H9 (cell line): Measurements from ENCODE around the gene TBCK. TPM values are rescaled to one million over a fixed set of nuclear protein-coding genes. Genes with fewer than 3 reads are reported as not detected.

Source experiments
- DNase-seq: peaks from one replicate; pipeline ENCODE4 v3.0.0-alpha.2; 2017
- H2AFZ ChIP-seq: one replicate; pipeline ENCODE4 v1.6.1; 2013; ENCODE audit warnings: mild to moderate bottlenecking, low read length, control low read depth, moderate library complexity
- H2AK5ac ChIP-seq: 2 replicates; pipeline ENCODE4 v1.6.1; 2013; ENCODE audit warnings: low read length, control low read depth, mixed read lengths; ENCODE audit not compliant: insufficient read length
- H2BK120ac ChIP-seq: one replicate; pipeline ENCODE4 v1.6.1; 2013; ENCODE audit warnings: low read depth, mild to moderate bottlenecking, low read length, control low read depth, inconsistent platforms; ENCODE audit not compliant: poor library complexity, severe bottlenecking
- H2BK12ac ChIP-seq: 2 replicates; pipeline ENCODE4 v1.6.1; 2013; ENCODE audit warnings: low read length, control low read depth, mixed read lengths, low read depth; ENCODE audit not compliant: insufficient read length
- H2BK15ac ChIP-seq: 2 replicates; pipeline ENCODE4 v1.6.1; 2013; ENCODE audit warnings: low read depth, low read length, control low read depth
- H2BK20ac ChIP-seq: one replicate; pipeline ENCODE4 v1.6.1; 2013; ENCODE audit warnings: low read depth, mild to moderate bottlenecking, low read length, control low read depth, inconsistent platforms; ENCODE audit not compliant: poor library complexity, severe bottlenecking
- H2BK5ac ChIP-seq: 2 replicates; pipeline ENCODE4 v1.6.1; 2013; ENCODE audit warnings: low read length, control low read depth, mixed read lengths; ENCODE audit not compliant: insufficient read length
- H3K14ac ChIP-seq: 2 replicates; pipeline ENCODE4 v1.6.1; 2013; ENCODE audit warnings: low read length, control low read depth; ENCODE audit not compliant: insufficient read depth
- H3K18ac ChIP-seq: 2 replicates; pipeline ENCODE4 v1.6.1; 2013; ENCODE audit warnings: low read depth, mild to moderate bottlenecking, mixed read lengths, low read length, control low read depth; ENCODE audit not compliant: insufficient read length
- H3K23ac ChIP-seq: 2 replicates; pipeline ENCODE4 v1.6.1; 2013; ENCODE audit warnings: low read length, control low read depth, mixed read lengths, low read depth; ENCODE audit not compliant: insufficient read length
- H3K23me2 ChIP-seq: 2 replicates; pipeline ENCODE4 v1.6.1; 2013; ENCODE audit warnings: low read depth, mild to moderate bottlenecking, mixed read lengths, low read length, control low read depth; ENCODE audit not compliant: insufficient read length, poor library complexity, severe bottlenecking
- H3K27ac ChIP-seq: 2 replicates; pipeline ENCODE4 v1.5.1; 2013; ENCODE audit warnings: low read length, control low read depth, mixed read lengths, low read depth; ENCODE audit not compliant: insufficient read length
- H3K27me3 ChIP-seq: 2 replicates; pipeline ENCODE4 v1.6.1; 2013; ENCODE audit warnings: low read length, control low read depth, inconsistent platforms; ENCODE audit not compliant: insufficient read depth
- H3K4ac ChIP-seq: 2 replicates; pipeline ENCODE4 v1.6.1; 2013; ENCODE audit warnings: low read depth, mild to moderate bottlenecking, control low read depth, inconsistent platforms, low read length, moderate library complexity
- H3K4me1 ChIP-seq: 2 replicates; pipeline ENCODE4 v1.6.1; 2013; ENCODE audit warnings: low read length, control low read depth, inconsistent platforms; ENCODE audit not compliant: insufficient read depth
- H3K4me2 ChIP-seq: 2 replicates; pipeline ENCODE4 v1.6.1; 2013; ENCODE audit warnings: low read length, control low read depth, mixed read lengths; ENCODE audit not compliant: insufficient read length, insufficient read depth
- H3K56ac ChIP-seq: 2 replicates; pipeline ENCODE4 v1.6.1; 2013; ENCODE audit warnings: low read depth, mild to moderate bottlenecking, mixed read lengths, low read length, control low read depth; ENCODE audit not compliant: insufficient read length
- H3K79me1 ChIP-seq: 2 replicates; pipeline ENCODE4 v1.6.1; 2013; ENCODE audit warnings: low read depth, mild to moderate bottlenecking, moderate library complexity, low read length, control low read depth, inconsistent platforms; ENCODE audit not compliant: insufficient read depth, poor library complexity, severe bottlenecking
- H3K79me2 ChIP-seq: 2 replicates; pipeline ENCODE4 v1.6.1; 2013; ENCODE audit warnings: low read length, control low read depth, inconsistent platforms; ENCODE audit not compliant: insufficient read depth
- H3K9ac ChIP-seq: 2 replicates; pipeline ENCODE4 v1.6.1; 2013; ENCODE audit warnings: low read length, control low read depth, mixed read lengths; ENCODE audit not compliant: insufficient read length; ENCODE audit errors: extremely low read depth
- H3K9me3 ChIP-seq: one replicate; pipeline ENCODE4 v1.6.1; 2013; ENCODE audit warnings: low read depth, low read length, inconsistent platforms; ENCODE audit not compliant: control insufficient read depth
- H3T11ph ChIP-seq: one replicate; pipeline ENCODE4 v1.6.1; 2013; ENCODE audit warnings: mild to moderate bottlenecking, low read length, control low read depth, inconsistent platforms
- H4K20me1 ChIP-seq: one replicate; pipeline ENCODE4 v1.6.1; 2013; ENCODE audit not compliant: control insufficient read depth, insufficient read length, insufficient read depth
- H4K5ac ChIP-seq: 2 replicates; pipeline ENCODE4 v1.6.1; 2013; ENCODE audit warnings: low read depth, mild to moderate bottlenecking, mixed read lengths, low read length, control low read depth; ENCODE audit not compliant: insufficient read length
- H4K8ac ChIP-seq: replicated peaks from 2 replicates; pipeline ENCODE4 v1.6.1; 2013; ENCODE audit warnings: low read length, control low read depth, mixed read lengths, low read depth; ENCODE audit not compliant: insufficient read length
- H4K91ac ChIP-seq: 2 replicates; pipeline ENCODE4 v1.6.1; 2013; ENCODE audit warnings: low read depth, mild to moderate bottlenecking, moderate library complexity, mixed read lengths, low read length, control low read depth; ENCODE audit not compliant: insufficient read length
- H3K27ac Mint-ChIP-seq, 3 experiments: 2 replicates in 2 of 3; 3 replicates in 1 of 3; pipeline ENCODE4 v1.8.0; 2020 to 2021; ENCODE audit warnings: mixed read lengths in 3 of 3, mild to moderate bottlenecking in 1 of 3, moderate library complexity in 1 of 3
- H3K27me3 Mint-ChIP-seq: 2 replicates; pipeline ENCODE4 v1.8.0; 2021; ENCODE audit warnings: low read depth, mild to moderate bottlenecking, moderate library complexity, mixed read lengths
- H3K36me3 Mint-ChIP-seq, 3 experiments: 2 replicates in 2 of 3; 3 replicates in 1 of 3; pipeline ENCODE4 v1.8.0; 2020 to 2021; ENCODE audit warnings: low read depth in 3 of 3, mixed read lengths in 3 of 3; ENCODE audit not compliant: insufficient read depth in 1 of 3
- H3K4me1 Mint-ChIP-seq, 2 experiments: 2 replicates each; pipeline ENCODE4 v1.8.0; 2020; ENCODE audit warnings: mixed read lengths in 2 of 2
- H3K4me3 Mint-ChIP-seq, 2 experiments: 2 replicates in 1 of 2; 3 replicates in 1 of 2; pipeline ENCODE4 v1.8.0; 2020 to 2021; ENCODE audit warnings: mild to moderate bottlenecking in 2 of 2, mixed read lengths in 2 of 2, moderate library complexity in 1 of 2
- H3K9me3 Mint-ChIP-seq, 2 experiments: 2 replicates in 1 of 2; 3 replicates in 1 of 2; pipeline ENCODE4 v1.8.0; 2020; ENCODE audit warnings: mild to moderate bottlenecking in 2 of 2, mixed read lengths in 2 of 2, moderate library complexity in 1 of 2
- total RNA-seq: library from RNA; stranded (reverse); gene quantifications from 2 replicates; pipeline ENCODE4 v1.2.1, GENCODE V29; 2021
- TF ChIP-seq, protein P1 (sequence below): fragments of 200-600 bp; sonication (generic); conservative IDR thresholded peaks from 3 replicates; pipeline ENCODE4 v1.8.0; 2021; ENCODE audit warnings: antibody characterized with exemption, mild to moderate bottlenecking

TBCK gene
- total RNA-seq, 1 experiment from 2014 or later: 22.1 TPM

DNA sequence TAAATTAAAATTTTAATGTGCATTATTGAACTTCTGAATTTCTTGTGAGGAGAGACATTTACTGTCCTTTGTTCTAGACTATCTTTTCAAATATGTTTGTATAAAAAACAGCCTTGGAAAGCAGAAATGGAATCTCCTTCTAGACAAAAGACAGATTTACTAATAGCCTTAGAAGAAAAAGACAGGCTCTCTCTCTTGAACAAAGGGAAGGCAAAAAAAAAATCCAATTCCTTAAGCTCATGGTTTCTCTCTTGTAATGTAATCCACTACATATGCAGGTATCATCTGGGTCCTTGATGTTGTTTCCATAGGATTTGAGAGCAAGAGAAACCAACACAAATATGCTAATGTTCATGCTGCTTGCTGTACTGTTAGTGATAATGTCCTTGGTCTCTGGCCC, 106.0 kb downstream of the TBCK start:
- Mint-ChIP-seq H3K36me3 (peaks cover 0 to 15% (median 6%) of the 10 kb centered on the region in 3 experiments; a peak in 5 of 7 replicates), H3K9me3 (peaks cover 0 to 4% of the 10 kb centered on the region in 2 experiments; a peak in 2 of 5 replicates), H3K4me1 (peaks cover 12% of the 10 kb centered on the region in 2 experiments), H3K27me3 (no peaks in the 10 kb centered on the region), H3K27ac (peak overlapping the region in 1 of 3 experiments; percentile 16; a peak in 1 of 7 replicates), H3K4me3 (no peak overlapping the region)
- Histone ChIP-seq H2BK5ac (no peak overlapping the region), H4K5ac (no peak overlapping the region), H3T11ph (no peak overlapping the region), H3K23ac (no peak overlapping the region), H4K8ac (no peak overlapping the region), H2AFZ (no peak overlapping the region), H3K79me2 (no peaks in the 10 kb centered on the region), H2AK5ac (no peak overlapping the region), H2BK15ac (no peak overlapping the region), H3K14ac (no peak overlapping the region), H3K18ac (no peak overlapping the region), H3K23me2 (no peaks in the 10 kb centered on the region), H4K91ac (no peak overlapping the region), H2BK20ac (no peak overlapping the region), H3K27ac (no peak overlapping the region), H2BK12ac (no peak overlapping the region), H3K9me3 (no peaks in the 10 kb centered on the region), H3K4me1 (no peaks in the 10 kb centered on the region), H3K9ac (no peak overlapping the region), H3K56ac (no peak overlapping the region), H3K4ac (no peak overlapping the region), H4K20me1 (no peaks in the 10 kb centered on the region), H3K79me1 (no peaks in the 10 kb centered on the region), H3K4me2 (no peak overlapping the region), H3K27me3 (no peaks in the 10 kb centered on the region), H2BK120ac (no peak overlapping the region)
- DNase-seq: no peak
- TF ChIP-seq, protein P1, sequence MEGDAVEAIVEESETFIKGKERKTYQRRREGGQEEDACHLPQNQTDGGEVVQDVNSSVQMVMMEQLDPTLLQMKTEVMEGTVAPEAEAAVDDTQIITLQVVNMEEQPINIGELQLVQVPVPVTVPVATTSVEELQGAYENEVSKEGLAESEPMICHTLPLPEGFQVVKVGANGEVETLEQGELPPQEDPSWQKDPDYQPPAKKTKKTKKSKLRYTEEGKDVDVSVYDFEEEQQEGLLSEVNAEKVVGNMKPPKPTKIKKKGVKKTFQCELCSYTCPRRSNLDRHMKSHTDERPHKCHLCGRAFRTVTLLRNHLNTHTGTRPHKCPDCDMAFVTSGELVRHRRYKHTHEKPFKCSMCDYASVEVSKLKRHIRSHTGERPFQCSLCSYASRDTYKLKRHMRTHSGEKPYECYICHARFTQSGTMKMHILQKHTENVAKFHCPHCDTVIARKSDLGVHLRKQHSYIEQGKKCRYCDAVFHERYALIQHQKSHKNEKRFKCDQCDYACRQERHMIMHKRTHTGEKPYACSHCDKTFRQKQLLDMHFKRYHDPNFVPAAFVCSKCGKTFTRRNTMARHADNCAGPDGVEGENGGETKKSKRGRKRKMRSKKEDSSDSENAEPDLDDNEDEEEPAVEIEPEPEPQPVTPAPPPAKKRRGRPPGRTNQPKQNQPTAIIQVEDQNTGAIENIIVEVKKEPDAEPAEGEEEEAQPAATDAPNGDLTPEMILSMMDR: no peak
